ENCODE results near the gene MRC2. TPM values are rescaled to one million over a fixed set of nuclear protein-coding genes. Genes with fewer than 3 reads are reported as not detected.

The MRC2 gene
- total RNA-seq, 1 donor: 336 TPM

DNA sequence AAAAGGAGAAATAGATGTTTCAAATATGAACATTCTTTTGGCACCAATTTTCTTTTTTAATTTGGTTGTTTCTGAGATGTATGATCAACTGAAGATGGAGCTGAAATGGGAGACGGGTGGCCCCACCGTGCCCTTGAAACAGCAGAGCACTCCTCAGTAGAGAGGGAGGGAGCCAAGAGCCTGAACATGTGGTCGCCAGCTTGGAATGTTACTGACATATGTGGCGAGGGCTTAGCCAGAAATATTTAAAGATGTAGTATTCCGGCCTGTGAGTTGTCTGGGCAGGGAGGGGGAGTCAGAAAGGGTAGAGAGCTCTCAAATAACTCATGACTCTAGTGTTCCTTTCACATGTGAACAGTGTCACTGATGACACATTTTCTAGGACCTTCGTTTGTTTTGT lies 13.3 kb upstream of the MRC2 start:
- TF ChIP-seq, protein P1, sequence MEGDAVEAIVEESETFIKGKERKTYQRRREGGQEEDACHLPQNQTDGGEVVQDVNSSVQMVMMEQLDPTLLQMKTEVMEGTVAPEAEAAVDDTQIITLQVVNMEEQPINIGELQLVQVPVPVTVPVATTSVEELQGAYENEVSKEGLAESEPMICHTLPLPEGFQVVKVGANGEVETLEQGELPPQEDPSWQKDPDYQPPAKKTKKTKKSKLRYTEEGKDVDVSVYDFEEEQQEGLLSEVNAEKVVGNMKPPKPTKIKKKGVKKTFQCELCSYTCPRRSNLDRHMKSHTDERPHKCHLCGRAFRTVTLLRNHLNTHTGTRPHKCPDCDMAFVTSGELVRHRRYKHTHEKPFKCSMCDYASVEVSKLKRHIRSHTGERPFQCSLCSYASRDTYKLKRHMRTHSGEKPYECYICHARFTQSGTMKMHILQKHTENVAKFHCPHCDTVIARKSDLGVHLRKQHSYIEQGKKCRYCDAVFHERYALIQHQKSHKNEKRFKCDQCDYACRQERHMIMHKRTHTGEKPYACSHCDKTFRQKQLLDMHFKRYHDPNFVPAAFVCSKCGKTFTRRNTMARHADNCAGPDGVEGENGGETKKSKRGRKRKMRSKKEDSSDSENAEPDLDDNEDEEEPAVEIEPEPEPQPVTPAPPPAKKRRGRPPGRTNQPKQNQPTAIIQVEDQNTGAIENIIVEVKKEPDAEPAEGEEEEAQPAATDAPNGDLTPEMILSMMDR (IDR thresholded peaks at IDR 0.05; ENCODE audit: insufficient read depth, low read depth, low read length): no peak
- peak; percentile 96 for DNase-seq (ENCODE audit: low read depth)
- H3K4me3 ChIP-seq (ENCODE audit: low read depth, low read length): no peak overlapping the region

DNA sequence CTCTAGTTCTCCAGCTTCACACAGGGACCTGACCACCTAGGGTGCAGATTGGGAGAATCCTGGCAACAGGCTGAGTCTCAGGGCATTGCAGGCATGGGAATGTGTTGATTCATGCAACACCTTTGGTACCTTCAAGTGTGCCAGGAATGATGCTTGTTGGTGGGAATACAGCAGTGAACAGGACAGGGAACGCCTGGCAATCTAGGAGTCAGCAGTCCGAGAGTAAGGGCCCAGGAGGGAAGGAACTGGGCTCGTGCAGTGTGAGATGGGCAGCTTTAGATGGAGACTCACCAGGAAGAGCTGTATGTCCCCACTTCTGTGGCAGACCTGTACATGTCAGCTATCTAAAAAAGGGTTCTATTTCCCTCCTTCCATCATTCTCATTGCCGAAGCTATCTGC lies 12.0 kb upstream of the MRC2 start:
- DNase-seq (ENCODE audit: low read depth): no peak
- no peak overlapping the region for H3K4me3 ChIP-seq (ENCODE audit: low read depth, low read length)
- TF ChIP-seq, protein P1 (IDR thresholded peaks at IDR 0.05; ENCODE audit: insufficient read depth, low read depth, low read length): no peak

DNA sequence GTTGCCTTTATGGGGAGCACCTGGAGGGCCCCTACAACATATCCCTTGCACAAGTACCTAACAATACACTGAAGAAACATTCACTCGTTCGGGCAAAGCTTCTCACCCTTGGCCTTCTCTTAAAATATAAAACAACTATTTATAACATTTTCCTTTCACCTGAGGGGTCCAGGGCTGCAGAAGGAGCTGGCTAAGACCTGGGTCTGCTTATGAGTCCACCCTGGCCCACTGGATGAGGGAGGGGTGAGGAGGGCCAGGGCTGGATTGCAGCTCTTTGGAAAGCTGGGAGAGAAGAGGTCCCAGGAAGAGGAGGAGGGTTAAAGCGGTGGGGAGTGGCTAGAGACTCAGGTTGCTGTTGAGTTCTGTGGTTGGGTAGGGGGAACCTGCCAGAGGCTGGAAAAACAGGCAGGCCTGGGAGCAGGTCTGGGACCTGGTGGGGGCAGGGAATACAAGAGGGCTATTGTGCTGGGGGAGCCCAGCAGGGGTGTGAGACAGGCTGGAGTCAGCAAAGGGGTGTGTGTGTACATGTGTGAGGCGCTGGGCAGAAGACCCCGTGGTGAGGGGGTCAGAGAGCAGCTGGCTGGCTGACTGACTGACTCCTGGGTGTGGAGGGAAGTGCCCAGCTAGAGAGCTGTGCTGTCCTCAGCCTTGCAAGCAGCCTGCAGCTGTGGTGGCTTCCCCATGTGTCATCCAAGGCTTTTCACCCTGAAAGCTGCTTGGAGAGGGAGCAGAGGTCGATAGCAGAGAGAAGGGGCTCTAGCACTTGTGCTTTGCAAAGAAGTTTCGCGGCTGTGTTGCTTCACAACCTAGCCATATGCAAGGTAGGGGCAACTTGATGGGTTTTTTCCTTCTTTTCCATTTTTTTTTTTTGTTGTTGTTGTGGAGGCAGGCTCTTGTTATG lies 10.2 kb upstream of the MRC2 start:
- H3K4me3 ChIP-seq (ENCODE audit: low read depth, low read length): no peak overlapping the region
- TF ChIP-seq, protein P1 (IDR thresholded peaks at IDR 0.05; ENCODE audit: insufficient read depth, low read depth, low read length): no peak
- DNase-seq (ENCODE audit: low read depth): peak; percentile 31

DNA sequence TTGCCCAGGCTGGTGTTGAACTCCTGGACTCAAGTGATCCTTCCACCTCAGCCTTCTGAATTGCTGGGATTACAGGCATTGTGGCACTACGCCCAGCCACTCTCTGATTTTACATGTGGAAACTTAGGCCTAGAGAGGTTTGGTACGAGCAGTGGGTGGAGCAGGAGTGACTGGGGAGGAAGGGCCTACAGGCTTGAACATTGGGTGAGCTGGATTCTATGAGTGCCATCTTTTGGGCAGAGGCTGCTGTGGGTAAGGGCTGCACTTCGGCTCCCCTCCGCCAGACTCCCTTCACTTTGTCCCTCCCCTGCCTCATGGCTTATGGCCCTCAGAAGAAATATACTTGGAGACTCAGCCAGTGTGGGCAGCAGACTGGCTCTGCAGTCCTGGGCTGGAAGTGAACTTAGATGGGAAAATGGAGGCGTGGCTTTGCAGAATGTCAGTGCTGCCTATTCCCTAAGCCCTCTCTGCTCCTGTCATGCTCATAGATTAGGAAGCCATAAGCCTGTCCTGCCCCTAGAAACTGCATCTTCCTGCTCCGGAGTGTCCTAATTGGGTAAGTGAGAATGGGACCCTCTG lies 9.5 kb upstream of the MRC2 start:
- peak; percentile 55 for DNase-seq (ENCODE audit: low read depth)
- H3K4me3 ChIP-seq (ENCODE audit: low read depth, low read length): no peak overlapping the region
- TF ChIP-seq, protein P1 (IDR thresholded peaks at IDR 0.05; ENCODE audit: insufficient read depth, low read depth, low read length): no peak

DNA sequence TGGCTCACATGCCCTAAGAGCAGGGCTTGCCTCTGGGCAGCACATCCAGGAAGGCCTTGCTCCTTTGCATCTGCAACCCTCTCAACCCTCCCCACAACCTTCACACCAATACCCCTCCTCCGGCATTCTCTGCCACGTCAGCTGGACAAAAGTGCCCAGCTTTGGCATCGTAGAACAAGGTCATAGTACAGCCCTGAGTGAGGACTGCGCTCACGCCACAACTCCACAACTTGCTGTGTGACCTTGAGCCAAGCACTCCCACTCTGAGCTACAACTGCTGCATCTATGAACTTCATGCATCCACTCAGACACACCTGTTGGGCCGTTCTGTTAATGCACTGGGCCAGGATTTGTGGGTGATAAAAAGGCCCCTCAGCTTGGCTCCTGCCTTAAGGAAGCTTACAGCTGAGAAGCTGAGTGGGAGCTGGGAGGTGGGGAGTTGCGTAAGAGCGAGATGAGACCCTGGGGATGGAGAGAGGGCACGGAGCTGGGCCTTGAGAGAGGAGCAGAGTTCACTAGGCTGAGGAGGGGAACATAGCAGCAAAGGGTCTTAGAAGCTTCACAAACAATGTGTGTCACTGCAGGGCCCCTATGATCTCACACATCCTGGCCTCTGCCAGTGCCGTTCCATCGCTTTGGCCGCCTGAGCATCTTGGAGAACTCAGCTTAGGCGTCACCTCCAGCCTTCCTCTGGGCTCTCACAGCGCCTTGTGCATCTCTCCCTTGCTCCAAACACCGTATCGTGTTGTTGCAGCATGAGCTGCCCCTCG lies 8.6 kb upstream of the MRC2 start:
- no peak for DNase-seq (ENCODE audit: low read depth)
- no peak overlapping the region for H3K4me3 ChIP-seq (ENCODE audit: low read depth, low read length)
- TF ChIP-seq, protein P1 (IDR thresholded peaks at IDR 0.05; ENCODE audit: insufficient read depth, low read depth, low read length): no peak

DNA sequence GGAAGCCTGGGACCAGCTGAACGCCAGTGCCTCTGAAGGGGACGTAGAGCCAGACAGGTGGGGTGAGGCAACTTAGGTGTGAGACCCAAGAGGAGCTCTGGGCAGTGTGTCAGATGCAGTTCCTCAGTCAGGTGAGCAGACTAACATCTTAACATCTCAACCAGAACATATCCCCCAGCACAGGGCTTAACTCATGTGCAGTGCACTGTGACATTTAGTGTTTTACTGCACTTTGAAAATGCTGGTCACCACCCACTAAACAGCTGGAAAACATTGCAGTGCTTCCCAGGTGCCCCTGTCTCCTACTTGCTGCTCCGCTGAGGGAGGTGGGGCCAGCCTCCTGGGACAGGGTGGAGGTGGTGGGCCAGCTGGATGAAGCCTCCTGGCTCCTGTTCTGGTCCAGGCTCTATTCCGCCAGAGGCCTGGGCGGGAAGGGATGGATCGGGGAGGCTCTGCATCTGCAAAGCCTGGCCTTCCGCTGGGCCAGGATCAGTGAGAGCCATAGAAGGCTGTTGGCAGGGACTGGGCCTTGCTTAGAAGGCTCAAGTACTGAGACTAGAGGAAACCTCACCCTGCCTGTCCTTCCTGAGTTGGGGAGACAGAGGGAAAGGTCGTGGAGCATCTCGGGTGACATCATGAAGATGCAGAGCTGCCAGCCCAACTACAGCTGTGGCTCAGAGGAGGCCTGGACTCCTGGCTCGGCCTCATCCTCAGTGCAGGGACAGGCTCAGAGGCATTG lies 7.9 kb upstream of the MRC2 start:
- no peak overlapping the region for H3K4me3 ChIP-seq (ENCODE audit: low read depth, low read length)
- TF ChIP-seq, protein P1 (IDR thresholded peaks at IDR 0.05; ENCODE audit: insufficient read depth, low read depth, low read length): no peak
- DNase-seq (ENCODE audit: low read depth): no peak
